ENCODE results near the gene DHDH. TPM values are rescaled to one million over a fixed set of nuclear protein-coding genes. Genes with fewer than 3 reads are reported as not detected.

The DHDH gene
- total and polyA plus RNA-seq, 2 of the 13 experiments (the other 11 are each of a cell fraction or from before 2014, with no cell fraction given) = 0.13 to 0.91 TPM

DNA sequence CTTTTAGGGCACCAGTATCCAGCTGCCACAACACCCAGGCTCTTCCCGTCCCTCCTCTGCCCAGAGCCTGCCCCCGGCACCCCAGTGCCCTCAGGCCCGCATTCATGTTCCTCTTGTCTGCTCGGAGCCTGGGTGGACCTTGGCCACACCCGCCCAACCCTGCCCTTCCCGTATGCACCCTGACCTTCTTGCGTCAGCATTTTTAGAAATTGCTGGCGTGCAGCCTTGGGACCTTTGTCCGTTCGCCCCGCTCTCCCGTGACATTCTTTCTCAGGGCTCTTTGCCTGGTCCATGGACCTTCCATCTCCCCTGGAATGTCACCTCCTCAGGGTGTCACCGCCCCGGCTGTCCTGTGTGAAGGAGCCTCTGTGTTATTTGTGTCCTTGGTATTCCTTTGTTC, 25.8 kb upstream of the DHDH start (continued):
- TF ChIP-seq, protein P1, sequence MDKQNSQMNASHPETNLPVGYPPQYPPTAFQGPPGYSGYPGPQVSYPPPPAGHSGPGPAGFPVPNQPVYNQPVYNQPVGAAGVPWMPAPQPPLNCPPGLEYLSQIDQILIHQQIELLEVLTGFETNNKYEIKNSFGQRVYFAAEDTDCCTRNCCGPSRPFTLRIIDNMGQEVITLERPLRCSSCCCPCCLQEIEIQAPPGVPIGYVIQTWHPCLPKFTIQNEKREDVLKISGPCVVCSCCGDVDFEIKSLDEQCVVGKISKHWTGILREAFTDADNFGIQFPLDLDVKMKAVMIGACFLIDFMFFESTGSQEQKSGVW (CRISPR knock-in tag; IDR thresholded peaks at IDR 0.05; ENCODE audit: borderline replicate concordance) = no peak
- TF ChIP-seq SIX1 (CRISPR knock-in tag; IDR thresholded peaks at IDR 0.05; ENCODE audit: borderline replicate concordance) (no peak), ZKSCAN8 (CRISPR knock-in tag; IDR thresholded peaks at IDR 0.05; ENCODE audit: borderline replicate concordance) (peak; percentile 33; the same call in 1 of the 2 replicates), CENPX (CRISPR knock-in tag; IDR thresholded peaks at IDR 0.05) (no peak), SMAD1 (CRISPR knock-in tag; IDR thresholded peaks at IDR 0.05; ENCODE audit: borderline replicate concordance, low read depth) (no peak), ZNF552 (CRISPR knock-in tag; IDR thresholded peaks at IDR 0.05; ENCODE audit: borderline replicate concordance) (0 out of 2 replicates have a peak, but pooled peaks have one; percentile 43), SPEN (CRISPR knock-in tag; IDR thresholded peaks at IDR 0.05; ENCODE audit: low read depth) (peak; percentile 65; the same call in 1 of the 2 replicates), ZNF577 (CRISPR knock-in tag; IDR thresholded peaks at IDR 0.05; ENCODE audit: borderline replicate concordance, low read depth) (no peak), RBAK (CRISPR knock-in tag; IDR thresholded peaks at IDR 0.05) (no peak), CENPT (CRISPR knock-in tag; IDR thresholded peaks at IDR 0.05; ENCODE audit: low read depth) (no peak), ZNF557 (CRISPR knock-in tag; IDR thresholded peaks at IDR 0.05) (no peak), KLF6 (CRISPR knock-in tag; IDR thresholded peaks at IDR 0.05) (no peak), KMT2A (CRISPR knock-in tag; IDR thresholded peaks at IDR 0.05) (0 out of 2 replicates have a peak, but pooled peaks have one; percentile 40), GZF1 (CRISPR knock-in tag; IDR thresholded peaks at IDR 0.05) (no peak; the same call in 1 of the 2 replicates), NR1H2 (CRISPR knock-in tag; IDR thresholded peaks at IDR 0.05; ENCODE audit: borderline replicate concordance, low read depth) (no peak), CREM (IDR thresholded peaks at IDR 0.05) (peak; percentile 74; the same call in 1 of the 2 replicates), CREM (CRISPR knock-in tag; IDR thresholded peaks at IDR 0.05) (no peak), NCOR1 (IDR thresholded peaks at IDR 0.05; ENCODE audit: borderline replicate concordance, low read length) (peak; percentile 75)
- TF ChIP-seq, protein P2, sequence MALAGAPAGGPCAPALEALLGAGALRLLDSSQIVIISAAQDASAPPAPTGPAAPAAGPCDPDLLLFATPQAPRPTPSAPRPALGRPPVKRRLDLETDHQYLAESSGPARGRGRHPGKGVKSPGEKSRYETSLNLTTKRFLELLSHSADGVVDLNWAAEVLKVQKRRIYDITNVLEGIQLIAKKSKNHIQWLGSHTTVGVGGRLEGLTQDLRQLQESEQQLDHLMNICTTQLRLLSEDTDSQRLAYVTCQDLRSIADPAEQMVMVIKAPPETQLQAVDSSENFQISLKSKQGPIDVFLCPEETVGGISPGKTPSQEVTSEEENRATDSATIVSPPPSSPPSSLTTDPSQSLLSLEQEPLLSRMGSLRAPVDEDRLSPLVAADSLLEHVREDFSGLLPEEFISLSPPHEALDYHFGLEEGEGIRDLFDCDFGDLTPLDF (CRISPR knock-in tag; IDR thresholded peaks at IDR 0.05) = no peak
- TF ChIP-seq, protein P3, sequence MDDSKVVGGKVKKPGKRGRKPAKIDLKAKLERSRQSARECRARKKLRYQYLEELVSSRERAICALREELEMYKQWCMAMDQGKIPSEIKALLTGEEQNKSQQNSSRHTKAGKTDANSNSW (CRISPR knock-in tag; IDR thresholded peaks at IDR 0.05; ENCODE audit: borderline replicate concordance) = no peak
- TF ChIP-seq, protein P4, sequence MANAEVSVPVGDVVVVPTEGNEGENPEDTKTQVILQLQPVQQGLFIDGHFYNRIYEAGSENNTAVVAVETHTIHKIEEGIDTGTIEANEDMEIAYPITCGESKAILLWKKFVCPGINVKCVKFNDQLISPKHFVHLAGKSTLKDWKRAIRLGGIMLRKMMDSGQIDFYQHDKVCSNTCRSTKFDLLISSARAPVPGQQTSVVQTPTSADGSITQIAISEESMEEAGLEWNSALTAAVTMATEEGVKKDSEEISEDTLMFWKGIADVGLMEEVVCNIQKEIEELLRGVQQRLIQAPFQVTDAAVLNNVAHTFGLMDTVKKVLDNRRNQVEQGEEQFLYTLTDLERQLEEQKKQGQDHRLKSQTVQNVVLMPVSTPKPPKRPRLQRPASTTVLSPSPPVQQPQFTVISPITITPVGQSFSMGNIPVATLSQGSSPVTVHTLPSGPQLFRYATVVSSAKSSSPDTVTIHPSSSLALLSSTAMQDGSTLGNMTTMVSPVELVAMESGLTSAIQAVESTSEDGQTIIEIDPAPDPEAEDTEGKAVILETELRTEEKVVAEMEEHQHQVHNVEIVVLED (CRISPR knock-in tag; IDR thresholded peaks at IDR 0.05; ENCODE audit: borderline replicate concordance) = no peak; the same call in 1 of the 2 replicates
- TF ChIP-seq, protein P5, sequence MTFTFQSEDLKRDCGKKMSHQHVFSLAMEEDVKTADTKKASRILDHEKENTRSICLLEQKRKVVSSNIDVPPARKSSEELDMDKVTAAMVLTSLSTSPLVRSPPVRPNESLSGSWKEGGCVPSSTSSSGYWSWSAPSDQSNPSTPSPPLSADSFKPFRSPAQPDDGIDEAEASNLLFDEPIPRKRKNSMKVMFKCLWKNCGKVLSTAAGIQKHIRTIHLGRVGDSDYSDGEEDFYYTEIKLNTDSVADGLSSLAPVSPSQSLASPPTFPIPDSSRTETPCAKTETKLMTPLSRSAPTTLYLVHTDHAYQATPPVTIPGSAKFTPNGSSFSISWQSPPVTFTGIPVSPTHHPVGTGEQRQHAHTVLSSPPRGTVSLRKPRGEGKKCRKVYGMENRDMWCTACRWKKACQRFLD (CRISPR knock-in tag; IDR thresholded peaks at IDR 0.05; ENCODE audit: borderline replicate concordance) = no peak
